Renal cortical epithelial cell (primary cell): ENCODE data around the gene ACTL8. TPM values are rescaled to one million over a fixed set of nuclear protein-coding genes. Genes with fewer than 3 reads are reported as not detected.

Experiments used
- DNase-seq: peaks from one replicate; pipeline ENCODE4 v3.0.0-alpha.2; 2011; ENCODE audit warnings: low read depth
- total RNA-seq: library from RNA; depleted of rRNA; stranded (reverse); fragments of >200 nt; gene quantifications from 2 replicates; pipeline ENCODE4 v1.2.3, GENCODE V29; 2014

ACTL8 gene
- total RNA-seq, 1 donor from 2014 or later, result not detected

- DNase-seq, result no peak
These were observed 15.8 kb downstream of the ACTL8 start for GRCh38 chr1:17770983-17771382.

DNA sequence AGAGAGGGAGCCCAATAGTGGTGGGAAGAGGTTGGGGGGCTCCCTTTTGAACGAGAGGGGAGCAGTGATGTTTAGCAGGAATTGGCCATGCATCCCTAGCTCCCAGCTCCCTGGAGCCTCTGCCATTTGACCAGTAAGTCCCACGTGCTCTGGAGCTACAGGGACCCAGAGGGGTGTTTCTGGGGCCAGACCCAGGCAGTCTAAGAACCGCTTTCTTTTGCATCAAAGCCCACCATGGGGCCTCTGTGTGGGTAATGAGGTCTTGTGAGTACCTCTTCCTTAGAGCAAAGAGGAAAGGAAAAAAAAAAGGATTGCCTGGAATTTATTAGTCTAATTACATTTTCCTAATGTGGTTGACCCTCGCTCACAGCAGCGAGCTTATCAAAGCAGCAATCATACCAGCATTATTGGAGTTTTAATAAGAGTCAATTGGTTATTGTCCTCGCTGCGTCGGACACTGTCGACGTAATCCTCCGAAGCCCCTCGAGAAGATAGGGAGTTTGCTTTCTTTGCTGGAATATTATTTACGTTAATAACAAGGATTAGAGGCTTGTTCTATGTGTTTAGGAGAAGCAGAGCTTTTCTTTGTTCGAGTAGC, 17.6 kb downstream of the ACTL8 start:
- DNase-seq, result no peak

DNA sequence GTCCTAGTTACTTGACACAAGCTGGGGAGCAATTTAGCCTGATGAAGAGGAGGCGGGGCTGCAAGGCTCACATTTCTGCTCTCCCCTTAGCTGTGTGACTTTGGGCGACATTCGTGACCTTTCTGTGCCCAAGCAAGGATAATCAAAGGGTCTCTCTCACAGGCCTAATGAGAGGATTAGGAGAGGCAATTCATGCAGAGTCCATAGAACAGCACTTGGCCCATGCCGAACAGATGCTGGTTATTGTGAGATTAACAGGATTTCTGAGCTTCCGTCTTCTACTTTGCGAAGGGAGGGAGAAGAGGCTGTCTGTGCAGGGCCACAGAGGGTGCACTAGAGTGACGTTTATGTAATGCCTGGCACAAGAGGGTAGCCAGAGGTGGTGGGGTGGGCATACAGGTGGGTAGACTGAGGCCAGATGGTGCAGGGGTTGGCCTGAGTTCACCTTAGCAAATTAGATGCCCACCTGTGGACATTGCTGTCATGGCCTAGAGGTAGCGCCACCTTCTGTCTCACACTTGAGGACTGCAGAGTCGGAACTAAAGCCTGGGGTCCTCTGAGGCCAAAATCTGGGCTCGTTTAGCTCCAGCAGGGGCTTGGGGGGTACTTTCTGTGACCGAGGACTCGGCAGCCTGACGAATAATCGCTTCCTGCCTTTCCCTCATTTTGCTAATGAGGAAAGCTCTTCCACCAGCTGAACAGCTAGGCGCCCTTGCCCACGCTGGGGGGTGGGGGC, 18.6 kb downstream of the ACTL8 start:
- DNase-seq, result no peak

DNA sequence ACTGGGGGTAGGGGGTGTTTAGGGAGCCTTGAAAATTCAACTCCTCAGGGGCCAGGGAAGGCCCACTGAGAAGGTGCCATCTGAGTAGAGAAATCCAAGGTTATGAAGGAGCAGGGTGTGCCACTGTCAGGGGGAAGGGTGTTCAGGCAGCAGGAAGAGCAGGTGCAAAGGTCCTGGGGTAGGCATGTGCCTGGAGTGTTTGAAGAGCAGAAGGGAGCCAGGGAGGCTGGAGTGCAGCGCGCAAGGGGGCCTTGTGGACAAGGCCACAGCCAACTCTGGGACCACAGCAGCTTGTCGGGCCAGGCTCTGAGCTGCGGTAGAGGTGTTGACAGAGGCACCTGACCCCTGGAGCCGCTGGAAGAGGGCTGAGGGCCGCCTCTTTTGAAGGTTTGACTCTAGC, 19.3 kb downstream of the ACTL8 start:
- DNase-seq, result no peak

GRCh38 chr1:17775796-17776195, 20.7 kb downstream of the ACTL8 start:
- DNase-seq, result no peak

DNA sequence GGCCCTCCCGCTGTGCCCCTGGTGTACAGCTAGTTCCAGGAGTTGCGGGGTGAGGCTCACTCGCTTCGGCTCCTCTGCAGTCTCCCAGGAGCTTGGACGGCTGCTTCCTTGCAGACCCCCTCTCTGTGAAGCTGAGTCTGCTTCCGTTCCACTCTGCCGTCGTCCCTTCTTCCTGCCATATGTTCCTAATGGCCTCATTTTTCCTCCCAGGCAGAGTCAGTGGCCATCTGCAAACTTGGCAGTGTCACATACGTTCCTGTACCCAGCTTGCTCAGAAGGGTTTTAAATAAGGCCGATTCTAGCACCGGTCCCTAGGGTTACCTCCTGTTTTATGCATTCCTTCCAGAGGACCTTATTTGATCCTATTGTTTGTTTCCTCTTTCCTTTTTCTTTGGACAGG, 21.3 kb downstream of the ACTL8 start:
- DNase-seq, result no peak

DNA sequence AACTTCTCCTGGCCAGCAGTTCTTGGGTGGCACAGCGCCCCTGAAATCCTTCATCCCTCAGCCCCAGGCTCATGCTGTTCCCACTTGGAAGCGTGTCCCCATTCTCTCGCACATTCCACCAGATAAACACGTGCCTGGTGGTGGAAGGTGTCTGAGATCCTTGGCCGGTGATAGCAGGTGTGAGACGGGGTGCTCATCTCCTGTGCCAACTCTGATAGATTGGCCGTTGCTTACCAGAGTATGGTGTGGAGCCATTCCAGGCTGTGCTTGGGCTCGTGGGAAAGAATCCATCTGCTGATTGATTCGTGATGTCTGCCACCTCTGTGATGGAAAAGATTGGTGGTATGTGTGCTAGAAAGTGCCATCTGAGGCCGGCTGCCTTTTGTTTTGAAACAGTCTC, 22.2 kb downstream of the ACTL8 start:
- DNase-seq, result no peak

- DNase-seq, result no peak
These were observed 22.7 kb downstream of the ACTL8 start for GRCh38 chr1:17777818-17778217.

DNA sequence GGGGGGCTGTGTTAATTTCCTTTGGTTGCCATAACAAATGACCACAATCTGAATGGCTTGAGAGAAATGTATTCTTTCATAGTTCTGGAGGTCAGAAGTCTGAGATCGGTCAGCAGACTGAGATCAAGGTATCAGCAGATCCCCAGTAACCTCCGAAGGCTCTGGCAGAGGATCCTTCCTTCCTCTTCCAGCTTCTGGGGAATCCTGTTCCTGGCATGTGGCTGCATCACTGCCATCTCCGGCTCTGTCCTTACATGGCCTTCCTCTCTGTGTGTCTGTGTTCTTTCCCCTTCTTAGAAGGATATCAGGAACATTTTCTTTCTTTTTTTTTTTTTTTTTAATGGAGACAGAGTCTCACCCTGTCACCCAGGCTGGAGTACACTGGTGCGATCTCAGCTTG, 25.8 kb downstream of the ACTL8 start:
- no peak for DNase-seq

GRCh38 chr1:17789926-17790325, 34.8 kb downstream of the ACTL8 start:
- no peak for DNase-seq

DNA sequence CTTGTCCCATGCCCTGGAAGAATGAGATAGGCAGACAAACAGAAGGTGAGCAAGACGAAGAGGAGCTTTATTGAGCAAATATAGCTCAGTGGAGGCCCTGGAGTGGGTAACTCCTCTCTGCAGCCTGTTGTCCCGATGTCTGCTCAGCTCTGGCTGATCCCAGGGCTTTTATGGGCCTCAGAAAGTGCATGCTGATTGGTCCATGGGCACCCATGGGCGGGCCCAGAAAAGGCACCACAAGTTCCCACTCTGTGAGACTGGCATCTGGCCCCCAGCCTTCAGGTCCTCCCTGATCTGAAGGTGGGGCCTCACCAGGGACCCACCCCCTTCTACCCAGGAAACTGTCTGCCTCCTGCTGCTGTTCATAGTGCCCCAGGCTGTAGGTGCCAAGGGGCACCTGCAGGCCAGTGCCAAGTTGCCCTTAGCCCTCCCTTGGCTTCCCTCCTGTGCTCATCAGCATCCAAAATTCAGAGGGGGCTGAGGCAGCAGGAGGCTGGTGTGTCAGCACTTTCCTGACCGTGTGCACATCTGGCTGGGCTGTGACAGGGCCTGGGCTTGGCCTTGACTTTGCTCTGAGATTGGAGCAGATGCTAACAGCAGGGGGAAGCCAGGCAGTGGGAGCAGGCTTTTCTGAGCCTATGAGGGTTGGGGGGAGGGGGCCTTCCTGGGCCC, 35.4 kb downstream of the ACTL8 start:
- no peak for DNase-seq

DNA sequence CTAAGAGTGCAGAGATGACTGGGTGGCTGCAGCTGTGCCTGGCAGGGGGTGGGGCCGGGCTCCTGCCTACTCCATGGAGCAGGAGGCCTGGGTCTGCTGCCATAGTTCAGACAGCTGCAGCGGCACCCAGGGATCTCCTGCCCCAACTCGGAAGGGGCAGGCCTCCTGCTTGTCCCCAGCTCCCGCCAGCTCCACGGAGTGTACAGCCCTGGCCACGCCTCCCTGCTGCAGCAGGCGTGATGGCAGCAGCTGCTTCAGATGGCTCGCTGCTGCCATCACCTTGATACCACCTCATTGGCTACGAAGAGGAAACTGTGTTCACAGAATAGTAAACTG, 35.9 kb downstream of the ACTL8 start:
- DNase-seq, result no peak

DNA sequence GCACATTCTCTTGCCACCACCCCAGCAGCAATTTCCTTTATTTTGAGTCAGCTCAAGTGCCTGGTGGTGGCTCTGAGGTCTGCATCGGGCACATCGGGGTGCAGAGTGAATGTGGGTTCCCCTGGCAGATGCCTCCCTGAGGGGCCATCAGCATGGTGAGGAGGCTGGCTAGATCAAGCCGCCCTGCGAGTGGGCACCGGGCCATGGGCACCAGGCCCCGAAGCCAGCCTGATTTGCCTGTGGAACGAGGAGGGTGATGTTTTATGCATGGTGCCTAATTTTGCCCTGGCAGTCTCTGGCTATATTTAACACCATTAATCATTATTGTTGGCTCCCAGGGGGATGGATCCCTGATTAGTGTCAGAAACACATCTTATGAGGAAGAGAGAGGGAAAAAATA, 36.3 kb downstream of the ACTL8 start:
- no peak for DNase-seq

GRCh38 chr1:17792421-17792820, 37.3 kb downstream of the ACTL8 start:
- no peak for DNase-seq

- DNase-seq, result no peak
These were observed 40.1 kb downstream of the ACTL8 start for GRCh38 chr1:17795081-17795809.

- DNase-seq, result no peak
These were observed 40.9 kb downstream of the ACTL8 start for GRCh38 chr1:17795836-17796645.

- DNase-seq, result no peak
These were observed 42.3 kb downstream of the ACTL8 start for GRCh38 chr1:17797478-17797877.

GRCh38 chr1:17798011-17798410, 42.9 kb downstream of the ACTL8 start:
- no peak for DNase-seq

DNA sequence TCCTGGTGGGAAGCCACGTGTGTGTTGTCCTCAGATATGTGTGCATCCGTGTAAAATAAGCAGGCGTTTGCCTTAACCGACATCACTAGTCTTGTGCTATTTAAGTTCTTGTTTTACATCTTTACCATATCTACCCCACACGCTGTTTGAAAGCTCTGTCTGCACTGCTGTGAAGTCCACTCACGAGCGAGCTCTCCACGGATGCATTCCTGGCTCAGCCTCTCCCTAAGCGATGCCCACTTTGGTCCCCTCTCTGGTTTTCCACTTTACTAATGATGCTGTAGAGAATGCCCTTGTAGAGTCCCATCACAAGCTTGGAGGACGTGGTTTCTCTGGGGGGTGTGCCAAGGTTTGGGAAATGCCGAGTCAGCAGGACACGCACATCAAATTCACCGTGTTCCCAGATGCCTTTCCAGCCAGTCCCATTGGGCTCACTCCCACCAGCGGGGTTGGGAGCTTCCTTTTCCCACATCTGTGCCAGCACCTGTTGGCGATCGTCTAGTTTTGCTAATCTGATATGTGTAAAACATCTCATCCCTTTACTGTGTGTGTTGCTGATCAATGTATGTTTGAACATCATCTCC, 43.8 kb downstream of the ACTL8 start:
- DNase-seq, result no peak

DNA sequence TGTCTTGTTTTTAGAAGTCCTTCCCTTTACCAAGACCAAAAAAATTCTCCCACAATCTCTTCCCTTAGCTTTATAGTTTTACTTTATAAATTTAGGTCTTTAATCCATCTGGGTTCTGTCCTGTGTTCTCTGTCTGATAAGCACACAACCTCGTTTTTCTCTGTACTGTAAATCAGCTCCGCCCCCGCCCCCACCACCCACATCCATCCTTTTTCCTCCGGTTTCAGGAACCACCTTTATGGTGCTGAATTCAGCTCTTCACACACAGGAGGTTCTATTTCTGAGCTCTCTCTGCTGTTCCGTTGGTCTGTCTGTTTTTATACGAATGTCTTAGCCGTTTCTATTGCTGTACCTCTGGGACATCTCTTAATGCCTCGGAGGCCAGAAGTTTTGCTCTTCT, 44.5 kb downstream of the ACTL8 start:
- DNase-seq, result no peak

GRCh38 chr1:17802164-17802563, 47.0 kb downstream of the ACTL8 start:
- no peak for DNase-seq

DNA sequence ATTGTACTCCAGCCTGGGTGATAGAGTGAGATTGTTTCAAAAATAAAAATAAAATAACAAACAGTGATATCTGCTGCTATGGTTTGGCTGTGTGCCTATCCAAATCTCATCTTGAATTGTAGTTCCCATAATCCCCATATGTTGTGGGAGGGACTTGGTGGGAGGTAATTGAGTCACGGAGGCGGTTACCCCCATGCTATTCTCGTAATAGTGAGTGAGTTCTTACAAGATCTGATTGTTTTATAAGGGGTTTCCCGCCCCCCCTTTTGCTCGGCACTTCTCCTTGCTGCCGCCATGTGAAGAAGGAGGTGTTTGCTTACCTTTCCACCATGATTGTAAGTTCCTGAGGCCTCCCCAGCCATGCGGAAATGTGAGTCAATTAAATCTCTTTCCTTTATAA, 47.8 kb downstream of the ACTL8 start:
- DNase-seq, result no peak
